ENCODE measurements around the gene ATP2B1.

- TF ChIP-seq, protein P1, sequence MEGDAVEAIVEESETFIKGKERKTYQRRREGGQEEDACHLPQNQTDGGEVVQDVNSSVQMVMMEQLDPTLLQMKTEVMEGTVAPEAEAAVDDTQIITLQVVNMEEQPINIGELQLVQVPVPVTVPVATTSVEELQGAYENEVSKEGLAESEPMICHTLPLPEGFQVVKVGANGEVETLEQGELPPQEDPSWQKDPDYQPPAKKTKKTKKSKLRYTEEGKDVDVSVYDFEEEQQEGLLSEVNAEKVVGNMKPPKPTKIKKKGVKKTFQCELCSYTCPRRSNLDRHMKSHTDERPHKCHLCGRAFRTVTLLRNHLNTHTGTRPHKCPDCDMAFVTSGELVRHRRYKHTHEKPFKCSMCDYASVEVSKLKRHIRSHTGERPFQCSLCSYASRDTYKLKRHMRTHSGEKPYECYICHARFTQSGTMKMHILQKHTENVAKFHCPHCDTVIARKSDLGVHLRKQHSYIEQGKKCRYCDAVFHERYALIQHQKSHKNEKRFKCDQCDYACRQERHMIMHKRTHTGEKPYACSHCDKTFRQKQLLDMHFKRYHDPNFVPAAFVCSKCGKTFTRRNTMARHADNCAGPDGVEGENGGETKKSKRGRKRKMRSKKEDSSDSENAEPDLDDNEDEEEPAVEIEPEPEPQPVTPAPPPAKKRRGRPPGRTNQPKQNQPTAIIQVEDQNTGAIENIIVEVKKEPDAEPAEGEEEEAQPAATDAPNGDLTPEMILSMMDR (IDR thresholded peaks at IDR 0.05), result no peak
- no peak for TF ChIP-seq JUN (IDR thresholded peaks at IDR 0.05)
- no peak for TF ChIP-seq MAFK (IDR thresholded peaks at IDR 0.05; ENCODE audit: partially characterized antibody)
These were observed 65.7 kb downstream of the ATP2B1 start for GRCh38 chr12:89642959-89643358.
